Neural progenitor cell (in vitro differentiated cells): ENCODE measurements around the gene OMP. TPM values are rescaled to one million over a fixed set of nuclear protein-coding genes. Genes with fewer than 3 reads are reported as not detected.

ENCODE experiments used
- DNase-seq: peaks from one replicate; pipeline ENCODE4 v3.0.0-alpha.2; 2016; ENCODE audit warnings: low spot score
- H2AFZ ChIP-seq: fragments of 200-600 bp; sonication (generic); replicated peaks from 2 replicates; pipeline ENCODE4 v1.6.1; 2016; ENCODE audit warnings: antibody characterized with exemption
- H3F3A ChIP-seq: fragments of 200-600 bp; sonication (generic); 2 replicates; pipeline ENCODE4 v1.6.1; 2016; ENCODE audit warnings: antibody characterized with exemption, low read depth
- H3K27ac ChIP-seq: fragments of 200-600 bp; sonication (generic); 2 replicates; pipeline ENCODE4 v1.5.1; 2016; ENCODE audit warnings: mild to moderate bottlenecking
- H3K27me3 ChIP-seq: fragments of 200-600 bp; sonication (generic); 2 replicates; pipeline ENCODE4 v1.6.1; 2016; ENCODE audit warnings: mild to moderate bottlenecking, moderate library complexity
- H3K36me3 ChIP-seq: fragments of 200-600 bp; sonication (generic); 2 replicates; pipeline ENCODE4 v1.5.1; 2016
- H3K4me1 ChIP-seq: fragments of 200-600 bp; sonication (generic); 2 replicates; pipeline ENCODE4 v1.6.1; 2016; ENCODE audit warnings: mixed run types
- H3K4me2 ChIP-seq: fragments of 200-600 bp; sonication (generic); 2 replicates; pipeline ENCODE4 v1.6.1; 2016
- H3K4me3 ChIP-seq: fragments of 200-600 bp; sonication (generic); 2 replicates; pipeline ENCODE4 v1.5.1; 2016
- H3K79me2 ChIP-seq: fragments of 200-600 bp; sonication (generic); 2 replicates; pipeline ENCODE4 v1.6.1; 2016; ENCODE audit warnings: low read depth
- H3K9ac ChIP-seq: fragments of 200-600 bp; sonication (generic); 2 replicates; pipeline ENCODE4 v1.6.1; 2016
- H3K9me3 ChIP-seq: fragments of 200-600 bp; sonication (generic); 2 replicates; pipeline ENCODE4 v1.5.1; 2016; ENCODE audit warnings: low read depth
- H4K20me1 ChIP-seq: fragments of 200-600 bp; sonication (generic); 2 replicates; pipeline ENCODE4 v1.6.1; 2016; ENCODE audit warnings: low read depth
- H3K27ac Mint-ChIP-seq: 3 replicates; pipeline ENCODE4 v1.8.0; 2021; ENCODE audit warnings: mixed read lengths
- H3K27me3 Mint-ChIP-seq: 2 replicates; pipeline ENCODE4 v1.8.0; 2022; ENCODE audit warnings: low read depth, mild to moderate bottlenecking, inconsistent platforms, moderate library complexity, mixed read lengths; ENCODE audit not compliant: insufficient read depth
- H3K36me3 Mint-ChIP-seq: 3 replicates; pipeline ENCODE4 v1.8.0; 2021; ENCODE audit warnings: mixed read lengths
- H3K4me1 Mint-ChIP-seq: 3 replicates; pipeline ENCODE4 v1.8.0; 2021; ENCODE audit warnings: mixed read lengths
- H3K4me3 Mint-ChIP-seq: 3 replicates; pipeline ENCODE4 v1.8.0; 2021; ENCODE audit warnings: mild to moderate bottlenecking, moderate library complexity, mixed read lengths
- H3K9me3 Mint-ChIP-seq: 3 replicates; pipeline ENCODE4 v1.8.0; 2020; ENCODE audit warnings: mixed read lengths
- CTCF ChIP-seq: fragments of 200-600 bp; sonication (generic); IDR thresholded peaks from 2 replicates; pipeline ENCODE4 v1.5.1; 2017; ENCODE audit warnings: antibody characterized with exemption, mild to moderate bottlenecking
- EZH2 ChIP-seq: fragments of 200-600 bp; sonication (generic); IDR thresholded peaks from 2 replicates; pipeline ENCODE4 v1.6.1; 2017; ENCODE audit warnings: antibody characterized with exemption, mild to moderate bottlenecking, moderate library complexity
- EZH2phosphoT487 ChIP-seq: fragments of 200-600 bp; sonication (generic); IDR thresholded peaks from 2 replicates; pipeline ENCODE4 v1.6.1; 2017; ENCODE audit warnings: antibody characterized with exemption
- total RNA-seq: library from RNA; depleted of rRNA; stranded (reverse); fragments of >200 nt; gene quantifications from 2 replicates; pipeline ENCODE4 v1.2.3, GENCODE V29; 2015; ENCODE audit warnings: low replicate concordance

The OMP gene
- total RNA-seq, 1 donor from 2014 or later, result not detected

- H3F3A ChIP-seq, result no peaks in the 10 kb centered on the region
- no peak for DNase-seq
- no peaks in the 10 kb centered on the region for H3K79me2 ChIP-seq
- no peak overlapping the region for H2AFZ ChIP-seq
- no peak overlapping the region for H3K4me3 Mint-ChIP-seq
- H3K27me3 ChIP-seq, result no peaks in the 10 kb centered on the region
- no peaks in the 10 kb centered on the region for H4K20me1 ChIP-seq
- peaks cover 4% of the 10 kb centered on the region for H3K4me1 ChIP-seq
- H3K27me3 Mint-ChIP-seq, result peaks cover 8% of the 10 kb centered on the region
- H3K4me2 ChIP-seq, result no peak overlapping the region
- no peaks in the 10 kb centered on the region for H3K36me3 Mint-ChIP-seq
- H3K9me3 Mint-ChIP-seq, result no peaks in the 10 kb centered on the region
- no peak for TF ChIP-seq EZH2
- TF ChIP-seq CTCF, result no peak
- no peak for TF ChIP-seq EZH2phosphoT487
- peak overlapping the region; percentile 21 for H3K27ac Mint-ChIP-seq
- no peak overlapping the region for H3K27ac ChIP-seq
- H3K9ac ChIP-seq, result no peak overlapping the region
- no peaks in the 10 kb centered on the region for H3K36me3 ChIP-seq
- H3K9me3 ChIP-seq, result no peaks in the 10 kb centered on the region
- peaks cover 8% of the 10 kb centered on the region for H3K4me1 Mint-ChIP-seq
- no peak overlapping the region for H3K4me3 ChIP-seq
Observed at GRCh38 chr11:77111277-77111676, 8.6 kb downstream of the OMP start.

GRCh38 chr11:77111946-77112345, 9.3 kb downstream of the OMP start:
- H4K20me1 ChIP-seq, result no peaks in the 10 kb centered on the region
- H3K9ac ChIP-seq, result no peak overlapping the region
- H3K27ac ChIP-seq, result no peak overlapping the region
- H3K36me3 ChIP-seq, result no peaks in the 10 kb centered on the region
- no peak overlapping the region for H2AFZ ChIP-seq
- TF ChIP-seq EZH2 (no peak), EZH2phosphoT487 (no peak)
- no peaks in the 10 kb centered on the region for H3F3A ChIP-seq
- H3K79me2 ChIP-seq, result no peaks in the 10 kb centered on the region
- Mint-ChIP-seq H3K27me3 (peaks cover 9% of the 10 kb centered on the region), H3K4me1 (peaks cover 12% of the 10 kb centered on the region), H3K4me3 (no peak overlapping the region), H3K9me3 (no peaks in the 10 kb centered on the region), H3K36me3 (no peaks in the 10 kb centered on the region), H3K27ac (peak overlapping the region; percentile 81)
- H3K4me3 ChIP-seq, result no peak overlapping the region
- H3K9me3 ChIP-seq, result no peaks in the 10 kb centered on the region
- H3K4me1 ChIP-seq, result peaks cover 4% of the 10 kb centered on the region
- no peak for DNase-seq
- no peaks in the 10 kb centered on the region for H3K27me3 ChIP-seq
- no peak overlapping the region for H3K4me2 ChIP-seq

GRCh38 chr11:77112641-77113381, 10.2 kb downstream of the OMP start:
- H3K9me3 Mint-ChIP-seq, result no peaks in the 10 kb centered on the region
- Histone ChIP-seq H3K79me2 (no peaks in the 10 kb centered on the region), H3K9ac (no peak overlapping the region), H2AFZ (peak overlapping the region; percentile 63), H3K27me3 (no peaks in the 10 kb centered on the region), H3K27ac (no peak overlapping the region), H3K4me1 (peaks cover 4% of the 10 kb centered on the region), H3K36me3 (no peaks in the 10 kb centered on the region), H3F3A (no peaks in the 10 kb centered on the region), H4K20me1 (no peaks in the 10 kb centered on the region), H3K4me2 (no peak overlapping the region), H3K4me3 (no peak overlapping the region), H3K9me3 (no peaks in the 10 kb centered on the region)
- H3K36me3 Mint-ChIP-seq, result no peaks in the 10 kb centered on the region
- peaks cover 20% of the 10 kb centered on the region for H3K4me1 Mint-ChIP-seq
- no peak overlapping the region for H3K27ac Mint-ChIP-seq
- H3K27me3 Mint-ChIP-seq, result peaks cover 9% of the 10 kb centered on the region
- DNase-seq, result no peak
- H3K4me3 Mint-ChIP-seq, result no peak overlapping the region
- TF ChIP-seq EZH2 (no peak), EZH2phosphoT487 (no peak), CTCF (no peak)

- no peak overlapping the region for H3K27ac Mint-ChIP-seq
- Histone ChIP-seq H3K4me3 (no peak overlapping the region), H3K36me3 (no peaks in the 10 kb centered on the region), H3K4me2 (no peak overlapping the region), H3F3A (no peaks in the 10 kb centered on the region), H3K9me3 (no peaks in the 10 kb centered on the region), H3K27ac (no peak overlapping the region), H2AFZ (peak overlapping the region; percentile 63), H4K20me1 (no peaks in the 10 kb centered on the region), H3K79me2 (no peaks in the 10 kb centered on the region), H3K4me1 (peaks cover 4% of the 10 kb centered on the region), H3K9ac (no peak overlapping the region), H3K27me3 (no peaks in the 10 kb centered on the region)
- H3K36me3 Mint-ChIP-seq, result no peaks in the 10 kb centered on the region
- DNase-seq, result peak; percentile 70
- peaks cover 22% of the 10 kb centered on the region for H3K4me1 Mint-ChIP-seq
- H3K27me3 Mint-ChIP-seq, result peaks cover 9% of the 10 kb centered on the region
- no peak overlapping the region for H3K4me3 Mint-ChIP-seq
- no peaks in the 10 kb centered on the region for H3K9me3 Mint-ChIP-seq
- TF ChIP-seq EZH2, result no peak
- TF ChIP-seq CTCF, result peak; percentile 76
Observed at GRCh38 chr11:77113382-77114088, 10.9 kb downstream of the OMP start.
